SK-N-SH treated with all-trans-retinoic acid at 6 μM for 48 hours (cell line): ENCODE results near the gene ZBTB7B.

Source experiments
- ARNTL ChIP-seq: fragments of 450-650 bp; formaldehyde crosslinking; IDR thresholded peaks from 2 replicates; pipeline ENCODE4 v1.5.0; 2020; ENCODE audit warnings: low read depth, mild to moderate bottlenecking, moderate library complexity, borderline replicate concordance
- CSRNP3 ChIP-seq: fragments of 250-450 bp; sonication (Bioruptor Pico); IDR thresholded peaks from 2 replicates; pipeline ENCODE4 v1.5.1; 2021; ENCODE audit warnings: mild to moderate bottlenecking, moderate library complexity
- GLIS3 ChIP-seq: fragments of 250-450 bp; sonication (Bioruptor Pico); IDR thresholded peaks from 2 replicates; pipeline ENCODE4 v1.5.0; 2020; ENCODE audit warnings: mild to moderate bottlenecking, moderate library complexity
- OSR1 ChIP-seq: fragments of 250-450 bp; sonication (Bioruptor Pico); IDR thresholded peaks from 2 replicates; pipeline ENCODE4 v1.8.0; 2022; ENCODE audit warnings: moderate library complexity, mild to moderate bottlenecking, inconsistent platforms
- ZFP3 ChIP-seq: fragments of 250-450 bp; sonication (Bioruptor Pico); IDR thresholded peaks from 2 replicates; pipeline ENCODE4 v1.5.0; 2020; ENCODE audit warnings: mild to moderate bottlenecking, moderate library complexity
- ZFP30 ChIP-seq: fragments of 450-650 bp; formaldehyde crosslinking; IDR thresholded peaks from 2 replicates; pipeline ENCODE4 v1.5.0; 2022; ENCODE audit warnings: mild to moderate bottlenecking, moderate library complexity

- TF ChIP-seq ZFP3 (no peak), CSRNP3 (CRISPR knock-in tag) (no peak), ARNTL (CRISPR knock-in tag) (no peak), OSR1 (CRISPR knock-in tag) (no peak), GLIS3 (CRISPR knock-in tag) (no peak), ZFP30 (no peak)
Measured at GRCh38 chr1:154972213-154972516, 30.4 kb upstream of the ZBTB7B start.
